Panc1 (cell line): ENCODE data around the gene MDM1. TPM values are rescaled to one million over a fixed set of nuclear protein-coding genes. Genes with fewer than 3 reads are reported as not detected.

Experiments
- ATAC-seq: fragments of 200-7000 bp; cut with Tn5 transposase; 2 replicates; pipeline ENCODE4 v1.9.1; 2020; ENCODE audit warnings: mild to moderate bottlenecking, moderate library complexity
- BruUV-seq: library from RNA; stranded (reverse); fragments of 400-500 nt; replicated peaks from 2 replicates; lab custom pipeline; 2021; lab: Mats Ljungman, UMichigan
- CTCF ChIA-PET: fragments of 300-600 bp; sonication (Branson Sonifier 250); formaldehyde crosslinking; loops from one replicate; lab custom pipeline; 2022; ENCODE audit warnings: antibody characterized with exemption; lab: Charles Lee
- POLR2A ChIA-PET: fragments of 300-600 bp; sonication (Branson Sonifier 250); formaldehyde crosslinking; loops from one replicate; lab custom pipeline; 2022; ENCODE audit warnings: antibody characterized with exemption; lab: Charles Lee
- DNase-seq: peaks from one replicate; pipeline ENCODE4 v3.0.0-alpha.2; 2010; ENCODE audit warnings: low read depth, low spot score
- H3K27ac ChIP-seq: 2 replicates; pipeline ENCODE4 v1.5.1; 2011; ENCODE audit warnings: mild to moderate bottlenecking, low read length, inconsistent platforms
- H3K27me3 ChIP-seq: fragments of 200-500 bp; sonication (Bioruptor generic); 2 replicates; pipeline ENCODE4 v1.6.0; 2014; ENCODE audit warnings: low read length, inconsistent platforms; ENCODE audit not compliant: control insufficient read depth, insufficient read depth
- H3K36me3 ChIP-seq: fragments of 200-500 bp; sonication (Bioruptor generic); 2 replicates; pipeline ENCODE4 v1.5.1; 2014; ENCODE audit warnings: inconsistent platforms, mild to moderate bottlenecking, low read length, moderate library complexity; ENCODE audit not compliant: control insufficient read depth, insufficient read depth
- H3K4me1 ChIP-seq: 2 replicates; pipeline ENCODE4 v1.5.1; 2011; ENCODE audit warnings: inconsistent platforms, mild to moderate bottlenecking, low read length, moderate library complexity; ENCODE audit not compliant: control insufficient read depth, insufficient read depth
- H3K4me3 ChIP-seq, 2 experiments: 2 replicates each; pipeline ENCODE4 v1.5.1; 2011 to 2012; ENCODE audit warnings: low read depth in 2 of 2, low read length in 2 of 2, mild to moderate bottlenecking in 2 of 2, inconsistent platforms in 1 of 2, moderate library complexity in 1 of 2
- H3K9me3 ChIP-seq: fragments of 200-500 bp; sonication (Bioruptor generic); 2 replicates; pipeline ENCODE4 v1.5.1; 2014; ENCODE audit warnings: low read depth, mild to moderate bottlenecking, inconsistent platforms, low read length, moderate library complexity; ENCODE audit not compliant: control insufficient read depth, insufficient read depth
- CTCF ChIP-seq: fragments of 450-650 bp; IDR thresholded peaks from 2 replicates; pipeline ENCODE4 v1.5.1; 2017; ENCODE audit warnings: mild to moderate bottlenecking
- POLR2AphosphoS5 ChIP-seq: IDR thresholded peaks from 2 replicates; pipeline ENCODE4 v1.6.1; 2012; ENCODE audit warnings: mild to moderate bottlenecking, low read depth, low read length, moderate library complexity
- SIN3A ChIP-seq: IDR thresholded peaks from 2 replicates; pipeline ENCODE4 v1.6.1; 2012; ENCODE audit warnings: low read depth, mild to moderate bottlenecking, low read length, moderate library complexity, borderline replicate concordance; ENCODE audit not compliant: insufficient read depth
- TCF7L2 ChIP-seq: IDR thresholded peaks from 2 replicates; pipeline ENCODE4 v1.6.1; 2011; ENCODE audit warnings: mild to moderate bottlenecking, low read depth, low read length, inconsistent platforms
- in situ Hi-C: cut with HindIII; loops from 2 replicates; pipeline ENCODE4 v1.10.0; 2016; ENCODE audit warnings: low sequenced_read_pairs, low pct_unique_long_range_greater_than_20kb
- intact Hi-C: fragments of 100-400 bp; cut with micrococcal nuclease; formaldehyde crosslinking; loops from one replicate; pipeline ENCODE4 v1.10.0; 2022; ENCODE audit not compliant: unreplicated experiment
- total RNA-seq: library from RNA; stranded (reverse); gene quantifications from one replicate; pipeline ENCODE4 v1.2.1, GENCODE V29; 2021; ENCODE audit not compliant: unreplicated experiment
- TF ChIP-seq, protein P1 (sequence below), 2 experiments: IDR thresholded peaks; 2 replicates each; pipeline ENCODE4 v1.6.1; 2011 to 2012; ENCODE audit warnings: low read depth in 2 of 2, control low read depth in 1 of 2, low read length in 1 of 2, mild to moderate bottlenecking in 1 of 2, moderate library complexity in 1 of 2; ENCODE audit not compliant: insufficient read depth in 1 of 2

Gene MDM1
- total RNA-seq, 1 experiment from 2014 or later = 17.8 TPM

DNA sequence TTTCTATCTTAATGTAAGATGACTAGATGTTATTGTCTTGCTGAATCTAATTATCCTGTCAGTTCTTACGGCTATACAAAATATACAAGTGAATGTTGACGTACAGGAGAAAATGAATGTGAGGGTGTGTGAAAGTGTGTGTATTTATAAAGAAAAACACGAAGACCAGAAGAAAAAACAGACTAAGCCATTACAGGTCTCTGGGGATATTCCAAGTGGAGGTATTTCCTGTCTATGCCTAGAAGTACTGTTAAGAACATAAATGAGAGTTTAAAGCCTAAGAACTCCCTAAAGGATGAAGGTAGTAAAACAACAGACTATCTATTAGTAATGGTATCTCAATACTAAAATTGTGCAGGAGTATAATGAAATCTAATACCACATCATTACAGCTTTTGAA, 7.6 kb downstream of the MDM1 start:
- ATAC-seq (no peak), DNase-seq (no peak)
- ChIA-PET CTCF (no interaction called here), POLR2A (no interaction called here)
- no peak overlapping the region for H3K4me3 ChIP-seq
- intact Hi-C loops (no loop called here), in situ Hi-C loops (no loop called here)
- no peaks in the 10 kb centered on the region for H3K9me3 ChIP-seq
- no TSS peak for BruUV-seq
- H3K4me1 ChIP-seq = peaks cover 9% of the 10 kb centered on the region
- peaks cover 13% of the 10 kb centered on the region for H3K36me3 ChIP-seq
- H3K27ac ChIP-seq = no peak overlapping the region
- H3K27me3 ChIP-seq = no peaks in the 10 kb centered on the region
- TF ChIP-seq, protein P1, sequence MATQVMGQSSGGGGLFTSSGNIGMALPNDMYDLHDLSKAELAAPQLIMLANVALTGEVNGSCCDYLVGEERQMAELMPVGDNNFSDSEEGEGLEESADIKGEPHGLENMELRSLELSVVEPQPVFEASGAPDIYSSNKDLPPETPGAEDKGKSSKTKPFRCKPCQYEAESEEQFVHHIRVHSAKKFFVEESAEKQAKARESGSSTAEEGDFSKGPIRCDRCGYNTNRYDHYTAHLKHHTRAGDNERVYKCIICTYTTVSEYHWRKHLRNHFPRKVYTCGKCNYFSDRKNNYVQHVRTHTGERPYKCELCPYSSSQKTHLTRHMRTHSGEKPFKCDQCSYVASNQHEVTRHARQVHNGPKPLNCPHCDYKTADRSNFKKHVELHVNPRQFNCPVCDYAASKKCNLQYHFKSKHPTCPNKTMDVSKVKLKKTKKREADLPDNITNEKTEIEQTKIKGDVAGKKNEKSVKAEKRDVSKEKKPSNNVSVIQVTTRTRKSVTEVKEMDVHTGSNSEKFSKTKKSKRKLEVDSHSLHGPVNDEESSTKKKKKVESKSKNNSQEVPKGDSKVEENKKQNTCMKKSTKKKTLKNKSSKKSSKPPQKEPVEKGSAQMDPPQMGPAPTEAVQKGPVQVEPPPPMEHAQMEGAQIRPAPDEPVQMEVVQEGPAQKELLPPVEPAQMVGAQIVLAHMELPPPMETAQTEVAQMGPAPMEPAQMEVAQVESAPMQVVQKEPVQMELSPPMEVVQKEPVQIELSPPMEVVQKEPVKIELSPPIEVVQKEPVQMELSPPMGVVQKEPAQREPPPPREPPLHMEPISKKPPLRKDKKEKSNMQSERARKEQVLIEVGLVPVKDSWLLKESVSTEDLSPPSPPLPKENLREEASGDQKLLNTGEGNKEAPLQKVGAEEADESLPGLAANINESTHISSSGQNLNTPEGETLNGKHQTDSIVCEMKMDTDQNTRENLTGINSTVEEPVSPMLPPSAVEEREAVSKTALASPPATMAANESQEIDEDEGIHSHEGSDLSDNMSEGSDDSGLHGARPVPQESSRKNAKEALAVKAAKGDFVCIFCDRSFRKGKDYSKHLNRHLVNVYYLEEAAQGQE (IDR thresholded peaks at IDR 0.05; ENCODE audit: insufficient read depth in 1 of 2, low read depth in 2 of 2, low read length in 1 of 2) = no peak
- no peak for TF ChIP-seq CTCF
- TF ChIP-seq TCF7L2 = no peak
- no peak for TF ChIP-seq SIN3A
- TF ChIP-seq POLR2AphosphoS5 = no peak

DNA sequence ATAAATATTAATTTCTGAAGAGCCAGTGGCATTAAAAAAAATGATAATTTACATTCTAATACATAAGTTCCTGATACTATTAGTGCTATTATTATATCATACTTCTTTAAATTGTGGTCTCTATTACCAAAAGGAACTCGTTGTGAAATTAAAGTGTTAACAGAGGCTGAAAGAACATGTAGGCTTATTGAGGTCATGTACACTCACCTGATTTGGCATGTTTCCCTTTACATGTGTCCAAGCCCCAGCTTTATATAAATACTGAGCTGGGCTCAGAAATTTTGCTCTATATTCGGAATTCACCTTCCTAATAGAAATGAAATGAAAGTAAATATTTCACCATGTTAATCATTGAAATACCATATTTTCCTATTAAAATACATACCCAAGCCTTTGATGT, 11.0 kb downstream of the MDM1 start:
- Histone ChIP-seq H3K27ac (no peak overlapping the region), H3K36me3 (peaks cover 8% of the 10 kb centered on the region), H3K27me3 (no peaks in the 10 kb centered on the region), H3K4me1 (no peaks in the 10 kb centered on the region; the same call in 1 of the 2 replicates), H3K9me3 (no peaks in the 10 kb centered on the region), H3K4me3 (no peak overlapping the region)
- ChIA-PET POLR2A (no interaction called here), CTCF (no interaction called here)
- no peak for TF ChIP-seq TCF7L2
- TF ChIP-seq POLR2AphosphoS5 = no peak
- TF ChIP-seq CTCF = no peak
- TF ChIP-seq, protein P1 (IDR thresholded peaks at IDR 0.05; ENCODE audit: insufficient read depth in 1 of 2, low read depth in 2 of 2, low read length in 1 of 2) = no peak
- no peak for TF ChIP-seq SIN3A
- in situ Hi-C loops = no loop called here
- no peak for DNase-seq
- intact Hi-C loops = no loop called here
- ATAC-seq = no peak
- BruUV-seq = no TSS peak
